Frontal cortex (tissue), 4 donors: ENCODE results near the gene ZNF862. TPM values are rescaled to one million over a fixed set of nuclear protein-coding genes. Genes with fewer than 3 reads are reported as not detected.

Source experiments
- DNase-seq, 2 donors: peaks; one replicate each; pipeline ENCODE4 v3.0.0; 2012; ENCODE audit warnings: low spot score in 2 of 2
- FAIRE-seq: peaks from 2 replicates; lab custom pipeline; 2012; peaks lifted over from hg19 to GRCh38; lab: Jason Lieb, UNC
- total RNA-seq: library from RNA; depleted of rRNA; stranded (reverse); fragments of >200 nt; gene quantifications from one replicate; pipeline ENCODE4 v1.2.3, GENCODE V29; 2014
- donor health status: control.
- donor health status: control.
- donor health status: control.

The ZNF862 gene
- total RNA-seq, 1 donor from 2014 or later, result 5.7 TPM

- FAIRE-seq (no peak), DNase-seq (no peak)
Measured at GRCh38 chr7:149860821-149861727, 22.9 kb downstream of the ZNF862 start.

GRCh38 chr7:149861728-149862045 is 23.5 kb downstream of the ZNF862 start:
- DNase-seq (no peak), FAIRE-seq (no peak)

DNA sequence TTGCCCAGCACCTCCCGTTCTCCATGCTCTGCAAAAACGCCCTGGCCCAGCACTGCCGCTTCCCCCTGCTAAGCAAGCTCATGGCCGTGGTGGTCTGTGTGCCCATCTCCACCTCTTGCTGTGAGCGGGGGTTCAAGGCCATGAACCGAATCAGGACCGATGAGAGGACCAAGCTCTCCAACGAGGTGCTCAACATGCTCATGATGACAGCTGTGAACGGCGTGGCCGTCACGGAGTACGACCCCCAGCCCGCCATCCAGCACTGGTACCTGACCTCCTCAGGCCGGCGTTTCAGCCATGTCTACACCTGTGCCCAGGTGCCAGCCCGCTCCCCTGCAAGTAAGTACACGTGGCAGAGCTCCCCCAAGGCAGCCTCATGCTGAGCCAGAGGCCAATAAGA is 24.0 kb downstream of the ZNF862 start:
- DNase-seq (no peak), FAIRE-seq (no peak)

GRCh38 chr7:149863500-149863899 is 25.3 kb downstream of the ZNF862 start:
- FAIRE-seq (no peak), DNase-seq (no peak)

DNA sequence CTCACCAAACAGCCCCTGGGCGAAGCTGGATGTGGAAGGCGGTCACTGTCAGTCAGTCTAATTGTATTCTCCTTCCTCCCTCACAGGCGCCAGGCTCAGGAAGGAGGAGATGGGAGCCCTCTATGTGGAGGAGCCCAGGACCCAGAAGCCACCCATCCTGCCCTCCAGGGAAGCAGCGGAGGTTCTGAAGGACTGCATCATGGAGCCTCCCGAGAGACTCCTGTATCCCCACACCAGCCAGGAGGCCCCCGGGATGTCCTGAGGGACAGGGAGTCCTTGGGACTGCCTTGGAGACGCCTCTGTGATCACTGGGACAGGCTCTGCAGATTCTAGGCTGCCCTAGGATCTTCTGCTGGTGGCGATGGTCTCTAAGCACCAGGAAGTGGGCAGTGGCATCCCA is 25.8 kb downstream of the ZNF862 start:
- DNase-seq (no peak), FAIRE-seq (no peak)

- no peak for FAIRE-seq
- DNase-seq, result no peak
Measured at GRCh38 chr7:149864751-149865150, 26.6 kb downstream of the ZNF862 start.

DNA sequence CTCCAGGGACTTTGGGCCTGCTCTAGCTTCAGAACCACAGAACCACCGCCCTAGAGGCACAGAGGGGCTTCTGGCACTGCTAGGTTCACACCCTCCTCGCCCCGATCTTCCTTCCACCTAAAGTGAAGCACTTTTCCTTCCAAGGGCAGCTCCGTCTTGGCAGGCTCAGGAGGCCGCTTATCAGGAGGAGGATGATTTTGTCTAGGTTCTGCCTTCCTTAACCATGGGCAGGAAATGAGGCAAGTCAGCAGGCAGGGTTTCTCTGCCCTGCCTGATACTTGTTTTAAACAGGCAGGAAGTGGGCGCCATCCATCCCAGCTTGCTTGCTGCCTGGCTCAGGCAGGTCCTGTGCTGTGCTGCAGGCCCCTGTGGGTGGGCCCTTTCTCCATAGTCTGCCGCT is 27.3 kb downstream of the ZNF862 start:
- FAIRE-seq, result no peak
- no peak for DNase-seq

DNA sequence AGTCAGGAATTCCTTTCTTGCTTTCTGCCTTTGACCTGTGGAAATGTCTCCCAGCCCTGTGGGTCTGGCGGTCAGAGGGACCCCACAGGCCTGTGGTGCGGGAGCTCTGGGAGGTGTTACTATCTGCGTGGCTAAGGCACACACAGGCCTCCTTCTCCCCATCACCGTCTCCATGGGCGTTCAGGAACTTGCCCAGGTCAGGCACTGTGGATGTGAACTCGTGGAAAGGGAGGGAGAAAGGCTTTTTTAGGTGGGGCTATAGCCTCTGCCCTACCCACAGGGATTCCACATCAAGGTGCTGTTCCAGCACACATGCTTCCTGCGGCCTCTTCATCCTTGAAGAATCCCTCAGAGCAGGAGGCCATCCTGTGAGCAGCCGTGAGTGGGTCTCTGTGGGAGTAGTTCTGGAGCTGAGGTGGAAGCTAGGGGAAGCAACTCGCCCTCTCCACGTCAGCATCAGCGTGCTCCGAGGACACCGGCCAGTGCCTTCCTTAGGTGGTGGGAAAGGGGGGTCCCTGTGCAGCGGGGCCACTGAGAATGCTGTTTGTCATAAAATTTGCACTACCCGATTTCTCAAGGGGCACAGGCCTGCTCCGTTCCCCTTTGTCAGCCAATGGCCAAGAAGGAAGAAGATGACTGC is 28.1 kb downstream of the ZNF862 start:
- no peak for FAIRE-seq

GRCh38 chr7:149866779-149867447 is 28.7 kb downstream of the ZNF862 start:
- DNase-seq, result no peak

More for the DNA sequence above, 28.1 kb downstream of the ZNF862 start:
- DNase-seq, result no peak

DNA sequence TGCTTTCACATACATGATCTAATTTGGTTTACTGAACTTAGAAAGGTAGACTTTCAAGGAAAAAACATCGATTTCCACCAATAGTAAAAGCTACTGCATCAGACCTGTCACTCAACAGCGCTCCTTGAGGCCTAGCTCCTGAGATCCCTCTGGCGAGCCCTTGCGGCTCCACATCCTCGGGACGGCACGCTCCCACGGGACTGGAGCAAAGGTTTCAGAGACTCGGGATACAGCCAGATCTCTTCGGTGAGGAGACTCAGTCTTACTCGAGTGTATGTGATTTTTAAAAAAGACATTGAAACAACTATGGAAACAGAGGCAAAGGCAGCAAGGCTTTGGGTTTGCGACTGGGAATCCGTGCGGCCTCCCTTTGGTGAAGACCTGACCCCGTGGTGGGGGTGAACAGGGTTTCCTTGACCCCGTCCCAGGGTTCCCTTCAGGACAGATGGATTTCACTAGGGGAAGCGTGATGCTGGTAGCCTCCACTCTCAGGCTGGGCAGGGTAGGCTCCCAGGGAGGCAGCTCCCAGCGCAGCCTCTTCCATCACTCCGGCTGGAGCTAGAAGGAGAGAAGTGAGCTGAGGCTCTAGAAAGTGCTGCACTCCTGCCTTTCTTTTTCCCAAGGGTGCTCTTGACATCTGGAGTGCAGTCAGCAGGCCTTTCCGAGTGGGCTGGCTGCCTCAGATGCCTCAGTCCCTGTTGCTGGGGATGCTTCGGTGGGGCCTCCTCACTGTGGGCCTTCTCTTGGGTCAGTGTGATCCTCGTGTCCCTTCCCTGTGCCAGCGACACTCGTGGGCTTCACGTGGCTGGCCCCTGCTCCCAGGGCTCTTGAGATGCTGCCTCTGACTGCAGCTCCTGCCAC is 29.8 kb downstream of the ZNF862 start:
- FAIRE-seq, result no peak
- DNase-seq, result no peak

More at GRCh38 chr7:149866779-149867447, 28.7 kb downstream of the ZNF862 start:
- no peak for FAIRE-seq

DNA sequence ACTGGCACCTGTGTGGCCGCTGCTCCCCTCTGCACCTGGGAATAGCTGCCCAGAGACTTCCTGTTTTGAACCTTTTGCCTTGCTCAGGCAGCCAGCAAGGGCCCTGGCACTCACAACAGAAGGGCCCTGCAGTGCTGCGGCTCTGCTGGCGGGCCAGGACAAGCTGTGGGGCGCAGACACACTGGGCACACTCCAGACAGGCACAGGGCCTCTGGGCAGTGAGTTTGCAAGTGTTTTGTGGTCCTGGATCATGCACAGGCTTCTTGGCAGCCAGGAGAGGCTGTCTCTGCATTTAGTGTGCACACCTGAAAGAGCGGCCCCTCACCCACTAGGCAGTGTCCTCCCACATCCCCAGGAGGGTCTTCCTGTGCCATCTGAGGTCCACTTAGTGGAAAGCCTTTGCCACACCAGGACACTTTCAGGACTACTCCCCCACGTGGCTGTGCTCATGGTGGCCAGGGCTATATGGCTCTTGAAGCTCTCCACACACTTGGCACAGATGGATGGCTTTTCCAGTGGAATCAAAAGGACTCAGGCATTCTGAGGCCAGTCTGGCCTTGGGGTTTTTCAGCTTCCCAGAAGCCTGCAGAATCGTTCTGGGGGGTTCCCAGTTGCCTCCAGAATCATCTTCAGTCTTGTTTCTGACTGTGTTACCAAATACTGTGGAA is 30.6 kb downstream of the ZNF862 start:
- DNase-seq, result no peak
- FAIRE-seq, result no peak

GRCh38 chr7:149869291-149869650 is 31.1 kb downstream of the ZNF862 start:
- no peak for DNase-seq
- no peak for FAIRE-seq

DNA sequence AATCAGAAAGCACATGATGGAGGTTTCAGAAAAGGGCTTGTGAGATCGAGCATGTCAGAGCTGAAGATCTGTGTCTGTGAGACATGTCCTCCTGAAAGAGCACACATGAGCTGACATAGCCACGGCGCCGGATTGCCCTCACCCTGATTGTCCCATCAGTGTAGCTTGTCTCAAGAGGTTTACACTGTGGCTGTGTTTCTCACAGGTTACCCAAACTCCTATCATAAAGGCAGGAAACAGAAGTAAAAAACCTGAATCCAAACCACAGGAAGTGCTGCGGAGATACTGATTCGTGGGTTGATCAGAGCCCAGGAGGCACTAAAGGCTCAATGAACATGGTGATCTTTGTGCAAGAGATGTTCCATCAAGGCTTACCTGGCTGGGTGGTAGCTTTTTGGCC is 31.7 kb downstream of the ZNF862 start:
- no peak for FAIRE-seq
- DNase-seq, result no peak

DNA sequence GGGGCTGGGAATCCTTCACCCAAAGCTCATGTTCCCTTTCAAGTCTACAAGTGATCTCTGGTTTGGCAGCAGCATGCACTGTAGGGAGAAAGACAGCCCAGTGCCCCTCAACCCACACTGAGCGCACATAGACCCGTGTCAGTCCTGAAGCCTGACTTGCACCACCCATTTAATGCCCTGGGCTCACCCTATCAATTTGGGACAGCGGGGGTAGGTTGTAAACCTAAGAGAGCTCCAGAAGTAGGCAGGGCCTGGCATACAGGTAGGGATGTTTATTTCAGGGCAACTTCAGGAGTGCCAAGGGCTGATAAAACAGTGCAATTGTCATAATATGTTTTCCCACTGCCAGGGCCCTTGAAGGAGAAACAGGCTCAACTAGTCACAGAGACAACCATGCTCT is 32.1 kb downstream of the ZNF862 start:
- DNase-seq (no peak), FAIRE-seq (no peak)

GRCh38 chr7:149870701-149871483 is 32.7 kb downstream of the ZNF862 start:
- FAIRE-seq (no peak), DNase-seq (no peak)

DNA sequence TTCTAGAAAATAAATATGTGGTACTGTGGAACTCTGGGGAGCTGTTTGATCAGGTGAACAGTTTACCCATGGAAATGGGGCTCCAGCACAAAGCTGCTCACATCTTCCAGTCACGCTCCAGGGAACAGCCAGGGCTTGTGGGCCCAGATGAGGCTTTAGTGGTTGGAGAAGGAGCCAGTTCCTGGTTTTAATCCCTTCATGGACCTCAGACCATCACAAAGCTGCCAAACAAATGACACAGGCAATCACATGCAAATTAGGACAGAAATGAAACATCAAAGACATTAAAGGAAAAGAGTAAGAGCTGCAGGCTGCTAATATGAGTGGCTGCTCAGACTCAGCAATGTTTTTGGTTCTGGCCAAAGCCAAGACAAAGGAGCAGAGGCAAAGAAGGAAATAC is 33.4 kb downstream of the ZNF862 start:
- DNase-seq, result no peak
- no peak for FAIRE-seq

GRCh38 chr7:149872419-149873073 is 34.4 kb downstream of the ZNF862 start:
- peak; percentile 86 to 90 for DNase-seq
- FAIRE-seq, result no peak
